Measurements from ENCODE around the gene TGM3. TPM values are rescaled to one million over a fixed set of nuclear protein-coding genes. Genes with fewer than 3 reads are reported as not detected.

Gene TGM3
- total and polyA plus RNA-seq, 2 of the 4 experiments (the other 2 are of a cell fraction): not detected

DNA sequence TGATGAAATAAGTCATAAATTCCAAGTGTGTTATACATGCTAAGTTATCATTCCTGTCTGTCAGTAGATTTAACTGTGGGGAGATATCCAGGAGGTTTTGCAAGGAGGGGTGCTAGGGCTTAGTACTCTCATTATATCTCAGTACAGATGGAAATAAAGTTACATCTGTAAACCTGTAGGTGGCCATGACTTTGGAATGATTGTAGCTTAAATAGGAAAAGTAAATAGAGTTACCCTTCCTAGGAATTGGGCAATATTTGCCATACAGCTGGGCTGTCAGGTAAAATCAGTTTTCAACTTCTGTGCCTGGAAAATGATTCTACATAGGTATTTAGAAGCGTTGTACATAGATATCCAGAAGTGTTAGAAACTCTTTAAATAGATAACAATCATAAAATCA, 19.8 kb upstream of the TGM3 start:
- no peaks in the 10 kb centered on the region for H3K4me1 ChIP-seq (ENCODE audit: control insufficient read depth, insufficient read depth, low read length)
- no peak overlapping the region for H3K9ac ChIP-seq (ENCODE audit: low read depth, low read length)
- no peak overlapping the region for H3K27ac ChIP-seq (ENCODE audit: insufficient read depth, low read length)
- H2BK120ac ChIP-seq (ENCODE audit: low read depth, low read length): no peak overlapping the region
- no peak overlapping the region for H4K8ac ChIP-seq (ENCODE audit: low read depth in 2 of 2, low read length in 2 of 2)
- no peak overlapping the region for H2BK20ac ChIP-seq (ENCODE audit: low read depth, low read length)
- no peaks in the 10 kb centered on the region for H3K9me1 ChIP-seq (ENCODE audit: insufficient read depth, low read length)
- no peak overlapping the region for H2AK5ac ChIP-seq (ENCODE audit: low read depth, low read length)
- dilution Hi-C loops (cut with HindIII; ENCODE audit: low sequenced_read_pairs, unreplicated experiment): no loop called here
- H2BK5ac ChIP-seq (ENCODE audit: low read depth, low read length, poor library complexity, severe bottlenecking): no peak overlapping the region
- no peak overlapping the region for H4K5ac ChIP-seq (ENCODE audit: low read depth, low read length)
- WGBS, 2 experiments (ENCODE audit: extremely low coverage in 2 of 2, insufficient read length in 1 of 2): no CpG with 5 or more reads among the region's 1 CpG
- H4K91ac ChIP-seq (ENCODE audit: insufficient read depth, low read depth, low read length): no peak overlapping the region
- peaks cover 6% of the 10 kb centered on the region; the same call in 1 of the 2 replicates for H3K27me3 ChIP-seq (ENCODE audit: control insufficient read depth, insufficient read depth, low read length)
- TF ChIP-seq MXI1 (IDR thresholded peaks at IDR 0.05; ENCODE audit: borderline replicate concordance, low read depth, low read length): no peak
- no peak for TF ChIP-seq RCOR1 (IDR thresholded peaks at IDR 0.05; ENCODE audit: insufficient replicate concordance, low read length)
- TF ChIP-seq, protein P1, sequence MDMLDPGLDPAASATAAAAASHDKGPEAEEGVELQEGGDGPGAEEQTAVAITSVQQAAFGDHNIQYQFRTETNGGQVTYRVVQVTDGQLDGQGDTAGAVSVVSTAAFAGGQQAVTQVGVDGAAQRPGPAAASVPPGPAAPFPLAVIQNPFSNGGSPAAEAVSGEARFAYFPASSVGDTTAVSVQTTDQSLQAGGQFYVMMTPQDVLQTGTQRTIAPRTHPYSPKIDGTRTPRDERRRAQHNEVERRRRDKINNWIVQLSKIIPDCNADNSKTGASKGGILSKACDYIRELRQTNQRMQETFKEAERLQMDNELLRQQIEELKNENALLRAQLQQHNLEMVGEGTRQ (IDR thresholded peaks at IDR 0.05; ENCODE audit: low read depth, low read length): no peak
- no peak for TF ChIP-seq MAFK (IDR thresholded peaks at IDR 0.05; ENCODE audit: low read depth, low read length)
- TF ChIP-seq, protein P2, sequence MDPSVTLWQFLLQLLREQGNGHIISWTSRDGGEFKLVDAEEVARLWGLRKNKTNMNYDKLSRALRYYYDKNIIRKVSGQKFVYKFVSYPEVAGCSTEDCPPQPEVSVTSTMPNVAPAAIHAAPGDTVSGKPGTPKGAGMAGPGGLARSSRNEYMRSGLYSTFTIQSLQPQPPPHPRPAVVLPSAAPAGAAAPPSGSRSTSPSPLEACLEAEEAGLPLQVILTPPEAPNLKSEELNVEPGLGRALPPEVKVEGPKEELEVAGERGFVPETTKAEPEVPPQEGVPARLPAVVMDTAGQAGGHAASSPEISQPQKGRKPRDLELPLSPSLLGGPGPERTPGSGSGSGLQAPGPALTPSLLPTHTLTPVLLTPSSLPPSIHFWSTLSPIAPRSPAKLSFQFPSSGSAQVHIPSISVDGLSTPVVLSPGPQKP (IDR thresholded peaks at IDR 0.05; ENCODE audit: borderline replicate concordance, low read depth, low read length): no peak
- TF ChIP-seq RAD21 (IDR thresholded peaks at IDR 0.05; ENCODE audit: low read length): no peak
- TF ChIP-seq NFE2L2 (IDR thresholded peaks at IDR 0.05; ENCODE audit: low read depth, low read length): no peak
- no peak for TF ChIP-seq FOS (IDR thresholded peaks at IDR 0.05; ENCODE audit: low read depth, low read length)
- TF ChIP-seq POLR2A (IDR thresholded peaks at IDR 0.05; ENCODE audit: low read depth, low read length): no peak
- TF ChIP-seq MAZ (IDR thresholded peaks at IDR 0.05; ENCODE audit: borderline replicate concordance, low read depth, low read length): no peak
- no peak overlapping the region for H2AK9ac ChIP-seq (replicated peaks; ENCODE audit: low read depth, low read length, poor library complexity)
- H3K18ac ChIP-seq (ENCODE audit: low read depth, low read length): no peak overlapping the region
- no peaks in the 10 kb centered on the region for H3K36me3 ChIP-seq (ENCODE audit: control insufficient read depth, insufficient read depth, low read length)
- H3K23ac ChIP-seq (ENCODE audit: low read depth, low read length): no peak overlapping the region
- CTCF ChIA-PET: no interaction called here
- ATAC-seq (ENCODE audit: low read depth) (no peak), DNase-seq (no peak)
- POLR2A ChIA-PET (ENCODE audit: unreplicated experiment): no interaction called here
- intact Hi-C loops (cut with micrococcal nuclease): no loop called here
- BruUV-seq (replicated peaks): no TSS peak
- no peak overlapping the region for H2BK15ac ChIP-seq (ENCODE audit: low read depth, low read length)
- H4K20me1 ChIP-seq (ENCODE audit: insufficient read depth, low read length): no peaks in the 10 kb centered on the region
- no peak overlapping the region for H3K4me2 ChIP-seq (ENCODE audit: low read depth, low read length)
- no peaks in the 10 kb centered on the region for H3K79me1 ChIP-seq (ENCODE audit: low read depth in 1 of 2, low read length in 2 of 2)
- no peak overlapping the region for H3K56ac ChIP-seq (ENCODE audit: extremely low read depth, insufficient read depth, low read length)
- H3K9me3 ChIP-seq (ENCODE audit: control insufficient read depth, insufficient read depth, low read length): no peaks in the 10 kb centered on the region
- H3K4ac ChIP-seq (ENCODE audit: low read depth, low read length): no peak overlapping the region
- in situ Hi-C loops (cut with MboI; ENCODE audit: low sequenced_read_pairs): no loop called here
- no peak overlapping the region for H3K14ac ChIP-seq (replicated peaks; ENCODE audit: low read depth, low read length)
- no peak overlapping the region for H3K4me3 ChIP-seq (ENCODE audit: insufficient read depth, low read depth, low read length)
- no peak overlapping the region for H2AFZ ChIP-seq (replicated peaks; ENCODE audit: low read length, poor library complexity)
